GM12875 (cell line): ENCODE measurements around the gene GRID1.

Source experiments
- H3K4me3 ChIP-seq: one replicate; pipeline ENCODE4 v1.5.1; 2011; ENCODE audit warnings: low read depth, low read length, control low read depth
- TF ChIP-seq, protein P1 (sequence below): IDR thresholded peaks from 2 replicates; pipeline ENCODE4 v1.5.1; 2011; ENCODE audit warnings: low read depth, mild to moderate bottlenecking, control low read depth, inconsistent platforms, low read length, moderate library complexity, borderline replicate concordance; ENCODE audit not compliant: insufficient read depth

The GRID1 gene

DNA sequence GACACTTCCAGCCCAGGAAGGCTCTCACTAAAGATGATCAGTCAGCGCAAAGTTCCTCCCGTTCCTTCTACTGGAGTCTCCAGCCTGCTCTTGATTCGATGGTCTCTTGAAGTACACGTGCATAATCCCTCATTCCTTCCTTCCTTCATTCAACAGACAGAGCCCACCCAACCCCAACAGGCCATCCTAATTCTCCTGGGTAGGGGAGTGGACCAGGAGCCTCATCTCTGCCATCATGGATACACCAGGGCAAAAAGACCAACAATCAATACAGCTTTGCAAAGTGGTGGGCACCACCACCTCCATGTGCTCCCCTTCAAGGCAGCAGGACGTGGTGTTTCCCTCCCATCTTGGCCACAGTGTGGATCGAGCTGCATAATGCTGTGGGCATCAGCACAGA, 446.3 kb downstream of the GRID1 start:
- TF ChIP-seq, protein P1, sequence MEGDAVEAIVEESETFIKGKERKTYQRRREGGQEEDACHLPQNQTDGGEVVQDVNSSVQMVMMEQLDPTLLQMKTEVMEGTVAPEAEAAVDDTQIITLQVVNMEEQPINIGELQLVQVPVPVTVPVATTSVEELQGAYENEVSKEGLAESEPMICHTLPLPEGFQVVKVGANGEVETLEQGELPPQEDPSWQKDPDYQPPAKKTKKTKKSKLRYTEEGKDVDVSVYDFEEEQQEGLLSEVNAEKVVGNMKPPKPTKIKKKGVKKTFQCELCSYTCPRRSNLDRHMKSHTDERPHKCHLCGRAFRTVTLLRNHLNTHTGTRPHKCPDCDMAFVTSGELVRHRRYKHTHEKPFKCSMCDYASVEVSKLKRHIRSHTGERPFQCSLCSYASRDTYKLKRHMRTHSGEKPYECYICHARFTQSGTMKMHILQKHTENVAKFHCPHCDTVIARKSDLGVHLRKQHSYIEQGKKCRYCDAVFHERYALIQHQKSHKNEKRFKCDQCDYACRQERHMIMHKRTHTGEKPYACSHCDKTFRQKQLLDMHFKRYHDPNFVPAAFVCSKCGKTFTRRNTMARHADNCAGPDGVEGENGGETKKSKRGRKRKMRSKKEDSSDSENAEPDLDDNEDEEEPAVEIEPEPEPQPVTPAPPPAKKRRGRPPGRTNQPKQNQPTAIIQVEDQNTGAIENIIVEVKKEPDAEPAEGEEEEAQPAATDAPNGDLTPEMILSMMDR: no peak
- H3K4me3 ChIP-seq: no peak overlapping the region

DNA sequence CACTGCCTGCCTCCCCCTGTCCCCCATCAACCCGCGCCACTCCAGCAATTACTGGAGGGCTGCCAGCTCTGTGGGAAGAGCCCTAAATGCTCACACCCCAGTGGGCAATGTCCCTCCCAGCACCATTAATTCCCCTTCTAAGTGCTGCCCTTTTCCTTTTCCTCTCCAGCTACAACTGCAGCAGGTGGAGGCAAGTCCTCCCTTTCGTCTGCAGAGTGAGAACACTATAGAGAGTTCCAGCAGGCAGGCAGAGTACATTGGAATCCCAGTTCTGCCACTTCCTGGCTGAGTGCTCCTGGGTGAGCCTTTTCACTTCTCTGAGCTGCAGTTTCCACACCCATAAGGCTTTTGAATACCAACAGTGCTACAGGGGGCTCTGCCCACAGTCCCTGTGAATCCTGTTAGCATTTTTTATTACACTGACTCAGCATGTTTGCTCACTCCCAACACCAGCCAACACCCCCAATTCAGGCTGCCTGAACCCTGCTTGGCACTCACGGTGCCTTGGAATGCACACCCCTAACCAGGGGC, 447.0 kb downstream of the GRID1 start:
- TF ChIP-seq, protein P1: no peak

DNA sequence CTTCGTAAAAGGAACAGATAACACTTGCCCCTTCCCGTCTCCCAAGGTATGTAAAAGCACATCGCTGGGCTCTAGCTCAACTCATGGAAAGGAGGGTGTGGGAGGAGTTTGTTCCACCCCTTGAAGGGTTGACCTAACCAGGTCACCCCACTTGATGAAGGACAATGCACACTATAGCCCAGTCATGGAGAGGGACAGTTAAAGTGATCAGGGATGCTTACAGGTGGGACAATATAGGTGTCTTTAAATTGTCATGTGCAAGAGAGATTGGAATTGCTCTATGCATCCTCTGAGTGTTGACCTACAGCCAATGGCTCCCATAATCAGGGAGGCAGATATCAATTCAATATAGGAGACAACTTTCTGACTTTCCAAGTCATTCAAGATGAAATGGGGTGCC, 448.2 kb downstream of the GRID1 start:
- H3K4me3 ChIP-seq: no peak overlapping the region
- TF ChIP-seq, protein P1: no peak

More for the DNA sequence above, 447.0 kb downstream of the GRID1 start:
- no peak overlapping the region for H3K4me3 ChIP-seq

DNA sequence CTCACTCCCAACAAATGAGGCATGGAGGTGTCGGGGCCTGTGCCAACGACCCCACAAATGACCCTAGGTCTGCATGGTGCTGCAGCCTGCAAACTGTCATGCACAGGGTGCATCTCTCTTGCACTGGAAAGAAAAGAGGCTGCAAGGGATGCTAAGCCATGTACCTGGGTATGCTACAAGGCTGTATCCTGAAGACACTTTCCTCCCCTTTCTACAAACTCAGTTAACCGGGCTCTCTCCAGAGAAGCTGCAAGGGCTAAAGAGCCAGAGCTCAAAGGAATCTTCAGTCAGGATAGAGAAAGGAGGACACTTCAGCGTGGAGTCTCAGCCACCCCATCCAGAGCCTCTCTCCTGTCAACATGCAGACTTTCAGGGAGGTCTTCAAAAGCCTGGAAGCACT, 449.0 kb downstream of the GRID1 start:
- H3K4me3 ChIP-seq: no peak overlapping the region
- TF ChIP-seq, protein P1: no peak

DNA sequence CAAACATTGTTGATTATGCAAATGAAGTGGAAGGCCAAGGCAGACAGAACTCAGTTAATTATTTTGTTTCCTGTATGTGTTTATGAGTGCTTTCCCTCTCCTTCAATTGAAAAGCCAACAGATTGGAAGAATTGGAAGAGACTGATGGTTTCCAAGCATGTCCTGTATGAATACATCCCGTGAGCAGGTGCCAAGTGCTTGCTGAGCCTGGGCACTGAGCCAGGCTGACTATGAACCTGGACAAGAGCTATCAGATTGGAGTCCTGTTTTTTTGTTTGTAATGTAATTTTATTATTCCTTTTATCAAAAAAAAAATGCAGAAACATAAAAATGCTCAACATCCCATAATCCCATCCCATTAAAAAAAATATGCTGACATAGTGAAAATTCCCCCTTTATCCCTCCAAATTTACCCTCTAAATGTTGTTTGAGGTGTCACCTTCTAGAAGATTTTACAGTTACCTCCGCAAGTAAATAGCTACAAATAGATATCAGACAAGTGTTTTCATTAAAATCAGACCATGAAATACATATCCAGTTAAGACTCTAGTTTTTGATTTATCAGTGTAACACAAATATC, 449.5 kb downstream of the GRID1 start:
- TF ChIP-seq, protein P1: no peak
- H3K4me3 ChIP-seq: no peak overlapping the region

DNA sequence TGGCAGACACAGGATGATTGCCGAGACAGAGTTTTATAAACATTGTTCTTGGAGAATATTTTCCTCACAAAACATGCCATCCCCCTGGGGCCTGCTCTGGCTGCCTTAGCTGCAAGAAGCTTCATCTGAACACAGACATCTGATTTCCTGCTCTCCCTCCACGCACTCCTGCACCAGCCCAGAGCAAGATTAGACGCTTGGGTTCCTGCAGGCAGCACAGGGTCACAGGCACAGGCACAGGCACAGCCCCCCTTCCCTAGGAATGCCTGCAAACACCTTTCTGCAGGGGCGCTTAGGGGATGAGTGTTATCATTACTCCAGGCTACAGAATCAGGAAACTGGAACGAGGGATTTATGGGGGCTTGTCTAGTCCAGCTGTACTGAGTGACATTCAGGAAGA, 450.3 kb downstream of the GRID1 start:
- TF ChIP-seq, protein P1: no peak
- H3K4me3 ChIP-seq: no peak overlapping the region

DNA sequence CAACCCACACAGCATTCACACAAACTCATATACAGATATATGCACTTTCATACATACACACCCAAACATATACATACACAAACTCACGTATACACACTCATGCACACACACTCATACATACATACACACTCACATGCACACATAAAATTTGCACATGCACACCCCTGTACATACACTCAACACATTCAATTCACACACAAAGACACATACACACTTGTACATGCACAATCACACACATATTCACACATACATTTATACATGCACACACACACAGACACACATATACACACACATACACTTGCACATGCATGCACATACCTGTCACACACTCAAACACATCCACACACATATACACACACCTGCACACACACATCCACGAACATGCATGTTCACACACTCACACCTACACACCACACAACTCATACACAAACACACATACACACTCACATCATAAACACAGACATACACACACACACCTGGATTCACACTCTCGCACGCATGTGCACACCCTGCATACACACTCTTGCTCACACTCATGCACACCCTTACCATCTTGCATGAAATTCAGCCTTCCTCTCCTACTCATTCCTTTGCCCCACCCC, 451.2 kb downstream of the GRID1 start:
- TF ChIP-seq, protein P1: no peak
- H3K4me3 ChIP-seq: no peak overlapping the region
